H9 (cell line): Measurements from ENCODE around the gene UBE2Q1. TPM values are rescaled to one million over a fixed set of nuclear protein-coding genes. Genes with fewer than 3 reads are reported as not detected.

Experiments
- DNase-seq: peaks from one replicate; pipeline ENCODE4 v3.0.0-alpha.2; 2017
- H2AFZ ChIP-seq: one replicate; pipeline ENCODE4 v1.6.1; 2013; ENCODE audit warnings: mild to moderate bottlenecking, low read length, control low read depth, moderate library complexity
- H2AK5ac ChIP-seq: 2 replicates; pipeline ENCODE4 v1.6.1; 2013; ENCODE audit warnings: low read length, control low read depth, mixed read lengths; ENCODE audit not compliant: insufficient read length
- H2BK120ac ChIP-seq: one replicate; pipeline ENCODE4 v1.6.1; 2013; ENCODE audit warnings: low read depth, mild to moderate bottlenecking, low read length, control low read depth, inconsistent platforms; ENCODE audit not compliant: poor library complexity, severe bottlenecking
- H2BK12ac ChIP-seq: 2 replicates; pipeline ENCODE4 v1.6.1; 2013; ENCODE audit warnings: low read length, control low read depth, mixed read lengths, low read depth; ENCODE audit not compliant: insufficient read length
- H2BK15ac ChIP-seq: 2 replicates; pipeline ENCODE4 v1.6.1; 2013; ENCODE audit warnings: low read depth, low read length, control low read depth
- H2BK20ac ChIP-seq: one replicate; pipeline ENCODE4 v1.6.1; 2013; ENCODE audit warnings: low read depth, mild to moderate bottlenecking, low read length, control low read depth, inconsistent platforms; ENCODE audit not compliant: poor library complexity, severe bottlenecking
- H2BK5ac ChIP-seq: 2 replicates; pipeline ENCODE4 v1.6.1; 2013; ENCODE audit warnings: low read length, control low read depth, mixed read lengths; ENCODE audit not compliant: insufficient read length
- H3K14ac ChIP-seq: 2 replicates; pipeline ENCODE4 v1.6.1; 2013; ENCODE audit warnings: low read length, control low read depth; ENCODE audit not compliant: insufficient read depth
- H3K18ac ChIP-seq: 2 replicates; pipeline ENCODE4 v1.6.1; 2013; ENCODE audit warnings: low read depth, mild to moderate bottlenecking, mixed read lengths, low read length, control low read depth; ENCODE audit not compliant: insufficient read length
- H3K23ac ChIP-seq: 2 replicates; pipeline ENCODE4 v1.6.1; 2013; ENCODE audit warnings: low read length, control low read depth, mixed read lengths, low read depth; ENCODE audit not compliant: insufficient read length
- H3K23me2 ChIP-seq: 2 replicates; pipeline ENCODE4 v1.6.1; 2013; ENCODE audit warnings: low read depth, mild to moderate bottlenecking, mixed read lengths, low read length, control low read depth; ENCODE audit not compliant: insufficient read length, poor library complexity, severe bottlenecking
- H3K27ac ChIP-seq: 2 replicates; pipeline ENCODE4 v1.5.1; 2013; ENCODE audit warnings: low read length, control low read depth, mixed read lengths, low read depth; ENCODE audit not compliant: insufficient read length
- H3K27me3 ChIP-seq: 2 replicates; pipeline ENCODE4 v1.6.1; 2013; ENCODE audit warnings: low read length, control low read depth, inconsistent platforms; ENCODE audit not compliant: insufficient read depth
- H3K4ac ChIP-seq: 2 replicates; pipeline ENCODE4 v1.6.1; 2013; ENCODE audit warnings: low read depth, mild to moderate bottlenecking, control low read depth, inconsistent platforms, low read length, moderate library complexity
- H3K4me1 ChIP-seq: 2 replicates; pipeline ENCODE4 v1.6.1; 2013; ENCODE audit warnings: low read length, control low read depth, inconsistent platforms; ENCODE audit not compliant: insufficient read depth
- H3K4me2 ChIP-seq: 2 replicates; pipeline ENCODE4 v1.6.1; 2013; ENCODE audit warnings: low read length, control low read depth, mixed read lengths; ENCODE audit not compliant: insufficient read length, insufficient read depth
- H3K56ac ChIP-seq: 2 replicates; pipeline ENCODE4 v1.6.1; 2013; ENCODE audit warnings: low read depth, mild to moderate bottlenecking, mixed read lengths, low read length, control low read depth; ENCODE audit not compliant: insufficient read length
- H3K79me1 ChIP-seq: 2 replicates; pipeline ENCODE4 v1.6.1; 2013; ENCODE audit warnings: low read depth, mild to moderate bottlenecking, moderate library complexity, low read length, control low read depth, inconsistent platforms; ENCODE audit not compliant: insufficient read depth, poor library complexity, severe bottlenecking
- H3K79me2 ChIP-seq: 2 replicates; pipeline ENCODE4 v1.6.1; 2013; ENCODE audit warnings: low read length, control low read depth, inconsistent platforms; ENCODE audit not compliant: insufficient read depth
- H3K9ac ChIP-seq: 2 replicates; pipeline ENCODE4 v1.6.1; 2013; ENCODE audit warnings: low read length, control low read depth, mixed read lengths; ENCODE audit not compliant: insufficient read length; ENCODE audit errors: extremely low read depth
- H3K9me3 ChIP-seq: one replicate; pipeline ENCODE4 v1.6.1; 2013; ENCODE audit warnings: low read depth, low read length, inconsistent platforms; ENCODE audit not compliant: control insufficient read depth
- H3T11ph ChIP-seq: one replicate; pipeline ENCODE4 v1.6.1; 2013; ENCODE audit warnings: mild to moderate bottlenecking, low read length, control low read depth, inconsistent platforms
- H4K20me1 ChIP-seq: one replicate; pipeline ENCODE4 v1.6.1; 2013; ENCODE audit not compliant: control insufficient read depth, insufficient read length, insufficient read depth
- H4K5ac ChIP-seq: 2 replicates; pipeline ENCODE4 v1.6.1; 2013; ENCODE audit warnings: low read depth, mild to moderate bottlenecking, mixed read lengths, low read length, control low read depth; ENCODE audit not compliant: insufficient read length
- H4K8ac ChIP-seq: replicated peaks from 2 replicates; pipeline ENCODE4 v1.6.1; 2013; ENCODE audit warnings: low read length, control low read depth, mixed read lengths, low read depth; ENCODE audit not compliant: insufficient read length
- H4K91ac ChIP-seq: 2 replicates; pipeline ENCODE4 v1.6.1; 2013; ENCODE audit warnings: low read depth, mild to moderate bottlenecking, moderate library complexity, mixed read lengths, low read length, control low read depth; ENCODE audit not compliant: insufficient read length
- H3K27ac Mint-ChIP-seq, 3 experiments: 2 replicates in 2 of 3; 3 replicates in 1 of 3; pipeline ENCODE4 v1.8.0; 2020 to 2021; ENCODE audit warnings: mixed read lengths in 3 of 3, mild to moderate bottlenecking in 1 of 3, moderate library complexity in 1 of 3
- H3K27me3 Mint-ChIP-seq: 2 replicates; pipeline ENCODE4 v1.8.0; 2021; ENCODE audit warnings: low read depth, mild to moderate bottlenecking, moderate library complexity, mixed read lengths
- H3K36me3 Mint-ChIP-seq, 3 experiments: 2 replicates in 2 of 3; 3 replicates in 1 of 3; pipeline ENCODE4 v1.8.0; 2020 to 2021; ENCODE audit warnings: low read depth in 3 of 3, mixed read lengths in 3 of 3; ENCODE audit not compliant: insufficient read depth in 1 of 3
- H3K4me1 Mint-ChIP-seq, 2 experiments: 2 replicates each; pipeline ENCODE4 v1.8.0; 2020; ENCODE audit warnings: mixed read lengths in 2 of 2
- H3K4me3 Mint-ChIP-seq, 2 experiments: 2 replicates in 1 of 2; 3 replicates in 1 of 2; pipeline ENCODE4 v1.8.0; 2020 to 2021; ENCODE audit warnings: mild to moderate bottlenecking in 2 of 2, mixed read lengths in 2 of 2, moderate library complexity in 1 of 2
- H3K9me3 Mint-ChIP-seq, 2 experiments: 2 replicates in 1 of 2; 3 replicates in 1 of 2; pipeline ENCODE4 v1.8.0; 2020; ENCODE audit warnings: mild to moderate bottlenecking in 2 of 2, mixed read lengths in 2 of 2, moderate library complexity in 1 of 2
- WGBS: extraction: QIAGEN DNeasy Blood & Tissue Kit; methylation state at CpG from one replicate; pipeline ENCODE4 v1.1.7; 2013; ENCODE audit warnings: missing lambda C conversion rate, low lambda C conversion rate, mixed read lengths; ENCODE audit not compliant: insufficient read length; ENCODE audit errors: extremely low coverage; 5-methylcytosine and 5-hydroxymethylcytosine counted together
- total RNA-seq: library from RNA; stranded (reverse); gene quantifications from 2 replicates; pipeline ENCODE4 v1.2.1, GENCODE V29; 2021
- TF ChIP-seq, protein P1 (sequence below): fragments of 200-600 bp; sonication (generic); conservative IDR thresholded peaks from 3 replicates; pipeline ENCODE4 v1.8.0; 2021; ENCODE audit warnings: antibody characterized with exemption, mild to moderate bottlenecking

UBE2Q1 gene
- total RNA-seq, 1 experiment from 2014 or later = 108 TPM

DNA sequence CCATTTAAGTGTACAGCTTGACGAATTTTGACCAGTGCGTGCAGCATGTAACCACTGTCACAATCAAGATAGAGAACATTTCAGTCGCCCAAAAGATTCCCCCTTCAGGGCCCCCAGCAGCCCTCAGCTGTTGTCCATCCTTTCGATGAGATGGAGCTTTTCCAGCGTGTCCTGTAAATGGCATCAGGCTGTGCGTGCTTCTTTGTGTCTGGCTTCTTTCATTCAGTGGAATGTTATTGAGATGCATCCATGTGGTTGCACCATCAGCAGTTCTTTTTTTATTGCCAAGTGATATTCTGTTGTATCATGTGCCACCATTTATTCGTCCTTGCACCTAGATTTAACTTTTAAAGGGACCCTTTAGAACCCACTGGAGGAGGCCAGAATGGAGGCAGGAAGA is 21.9 kb downstream of the UBE2Q1 start:
- Histone ChIP-seq H2BK20ac (no peak overlapping the region), H2AK5ac (no peak overlapping the region), H3K9ac (no peak overlapping the region), H3K9me3 (no peaks in the 10 kb centered on the region), H4K5ac (no peak overlapping the region), H3K23ac (no peak overlapping the region), H3K56ac (no peak overlapping the region), H2AFZ (no peak overlapping the region), H4K91ac (no peak overlapping the region), H3K4me1 (no peaks in the 10 kb centered on the region), H3K27me3 (no peaks in the 10 kb centered on the region), H2BK15ac (no peak overlapping the region), H3T11ph (no peak overlapping the region), H3K4ac (no peak overlapping the region), H3K23me2 (no peaks in the 10 kb centered on the region), H4K20me1 (no peaks in the 10 kb centered on the region), H3K14ac (no peak overlapping the region), H3K27ac (no peak overlapping the region), H3K4me2 (no peak overlapping the region), H3K18ac (no peak overlapping the region), H3K79me1 (no peaks in the 10 kb centered on the region), H2BK12ac (no peak overlapping the region), H4K8ac (no peak overlapping the region), H2BK120ac (no peak overlapping the region), H3K79me2 (no peaks in the 10 kb centered on the region), H2BK5ac (no peak overlapping the region)
- TF ChIP-seq, protein P1, sequence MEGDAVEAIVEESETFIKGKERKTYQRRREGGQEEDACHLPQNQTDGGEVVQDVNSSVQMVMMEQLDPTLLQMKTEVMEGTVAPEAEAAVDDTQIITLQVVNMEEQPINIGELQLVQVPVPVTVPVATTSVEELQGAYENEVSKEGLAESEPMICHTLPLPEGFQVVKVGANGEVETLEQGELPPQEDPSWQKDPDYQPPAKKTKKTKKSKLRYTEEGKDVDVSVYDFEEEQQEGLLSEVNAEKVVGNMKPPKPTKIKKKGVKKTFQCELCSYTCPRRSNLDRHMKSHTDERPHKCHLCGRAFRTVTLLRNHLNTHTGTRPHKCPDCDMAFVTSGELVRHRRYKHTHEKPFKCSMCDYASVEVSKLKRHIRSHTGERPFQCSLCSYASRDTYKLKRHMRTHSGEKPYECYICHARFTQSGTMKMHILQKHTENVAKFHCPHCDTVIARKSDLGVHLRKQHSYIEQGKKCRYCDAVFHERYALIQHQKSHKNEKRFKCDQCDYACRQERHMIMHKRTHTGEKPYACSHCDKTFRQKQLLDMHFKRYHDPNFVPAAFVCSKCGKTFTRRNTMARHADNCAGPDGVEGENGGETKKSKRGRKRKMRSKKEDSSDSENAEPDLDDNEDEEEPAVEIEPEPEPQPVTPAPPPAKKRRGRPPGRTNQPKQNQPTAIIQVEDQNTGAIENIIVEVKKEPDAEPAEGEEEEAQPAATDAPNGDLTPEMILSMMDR = no peak
- Mint-ChIP-seq H3K4me3 (no peak overlapping the region), H3K36me3 (no peaks in the 10 kb centered on the region), H3K9me3 (peaks cover 4 to 11% of the 10 kb centered on the region in 2 experiments; a peak in 3 of 5 replicates), H3K4me1 (peaks cover 15 to 19% of the 10 kb centered on the region in 2 experiments), H3K27ac (no peak overlapping the region), H3K27me3 (peaks cover 10% of the 10 kb centered on the region)
- no CpG with 5 or more reads among the region's 7 CpGs for WGBS
- no peak for DNase-seq
